SW480 (cell line): ENCODE data around the gene MTA1.

Experiments
- DNase-seq: peaks from one replicate; pipeline ENCODE4 v3.0.0-alpha.2; 2016; ENCODE audit warnings: low spot score

Gene MTA1

DNA sequence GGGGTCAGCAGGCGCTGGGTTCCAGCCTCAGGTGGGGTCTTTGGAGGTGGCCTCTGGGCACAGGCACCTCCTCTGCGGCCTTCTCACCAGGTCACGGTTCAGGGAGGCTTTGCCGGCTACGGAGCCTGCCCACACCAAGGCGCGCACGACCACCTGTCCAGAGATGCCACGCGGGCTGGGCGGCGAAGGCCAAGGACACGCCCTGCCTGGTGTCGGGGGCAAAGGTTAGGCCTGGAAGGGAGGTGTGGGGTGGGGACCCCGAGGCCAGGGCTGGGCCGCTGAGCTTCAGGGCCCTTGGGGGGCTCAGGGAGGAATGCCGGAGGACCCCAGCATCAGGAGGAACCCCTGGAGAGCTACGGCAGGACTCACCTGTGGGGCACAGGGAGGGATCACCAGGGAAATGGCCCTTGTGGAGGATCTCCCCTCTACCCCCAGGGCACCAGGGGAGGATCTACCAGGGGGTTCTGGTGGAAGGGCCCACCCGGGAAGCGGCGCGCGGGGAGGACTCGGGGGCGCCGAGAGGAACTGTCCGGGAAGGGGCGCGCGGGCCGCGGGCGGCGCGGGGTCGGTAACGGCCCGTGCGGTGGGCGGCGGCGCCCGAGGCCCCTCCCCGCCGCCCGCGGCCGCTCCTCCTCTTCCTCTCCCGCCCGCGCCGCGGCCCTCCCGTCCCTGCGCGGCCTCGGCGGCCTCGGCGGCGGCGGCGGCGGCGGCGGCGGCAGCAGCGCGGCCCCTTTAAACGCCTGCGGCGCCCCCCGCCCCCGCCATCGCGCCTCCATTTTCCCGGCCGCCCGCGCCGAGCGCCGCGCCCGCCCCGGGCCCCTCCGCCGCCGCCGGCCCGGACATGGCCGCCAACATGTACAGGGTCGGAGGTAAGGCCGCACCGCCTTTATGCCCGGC, at the start of gene MTA1:
Gene MTA1 (plus strand): TSS at position 633 of the 897 bp plus-strand sequence. CDS start 209 bp downstream, at position 842.
- DNase-seq = peak; percentile 28

DNA sequence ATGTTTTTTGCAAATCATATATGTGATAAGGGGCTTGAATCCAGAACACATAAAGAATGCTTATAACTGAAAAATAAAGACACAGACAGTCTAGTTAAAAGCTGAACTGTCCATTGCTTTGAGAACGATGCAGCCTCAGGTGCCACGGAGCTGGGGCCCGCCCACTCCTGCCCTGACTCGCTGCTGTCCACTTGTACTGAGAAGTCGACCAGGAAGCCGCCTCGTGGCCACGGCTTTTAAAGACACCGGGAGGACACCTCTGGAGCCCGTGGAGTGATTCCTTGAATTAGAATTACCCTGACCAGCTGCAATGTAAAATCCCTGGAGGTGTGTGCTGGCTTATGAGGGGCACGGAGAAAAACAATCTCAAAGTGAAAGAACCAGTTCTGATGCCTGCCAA, 45.2 kb upstream of the MTA1 start:
- DNase-seq = no peak

GRCh38 chr14:105375635-105376057, 44.0 kb upstream of the MTA1 start:
- DNase-seq = no peak

- no peak for DNase-seq
These were observed 42.8 kb upstream of the MTA1 start for GRCh38 chr14:105376521-105377440.

DNA sequence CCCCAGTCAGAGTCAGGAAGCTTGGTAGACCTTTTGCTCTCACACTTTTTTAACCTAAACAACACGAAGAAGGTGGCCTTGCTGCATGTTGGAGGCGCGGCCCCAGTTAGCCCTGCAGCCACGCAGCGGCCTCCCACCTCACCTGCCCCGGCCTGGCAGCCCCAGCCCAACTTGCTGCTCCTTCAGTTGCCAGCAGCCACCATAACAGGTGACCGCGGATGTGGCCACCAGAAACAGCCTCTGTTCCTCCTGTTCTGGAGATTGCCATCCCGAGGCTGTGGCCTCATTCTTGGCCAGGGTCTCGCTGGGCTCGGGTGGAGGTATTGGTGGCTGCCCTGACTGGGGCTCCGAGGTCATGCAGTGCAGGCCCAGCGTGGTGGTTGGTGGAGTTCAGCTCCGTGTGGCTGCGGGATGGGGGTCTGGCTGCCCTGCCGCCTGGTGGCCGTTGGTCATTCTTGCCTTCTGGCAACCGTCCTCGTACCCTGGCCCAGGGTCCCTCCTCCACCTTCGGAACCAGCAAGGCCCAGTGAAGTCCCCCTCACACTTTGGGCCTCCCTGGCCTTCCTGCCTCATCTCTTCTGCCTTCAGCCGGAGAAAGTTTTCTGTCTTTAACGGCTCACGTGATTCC, 42.0 kb upstream of the MTA1 start:
- DNase-seq = no peak

DNA sequence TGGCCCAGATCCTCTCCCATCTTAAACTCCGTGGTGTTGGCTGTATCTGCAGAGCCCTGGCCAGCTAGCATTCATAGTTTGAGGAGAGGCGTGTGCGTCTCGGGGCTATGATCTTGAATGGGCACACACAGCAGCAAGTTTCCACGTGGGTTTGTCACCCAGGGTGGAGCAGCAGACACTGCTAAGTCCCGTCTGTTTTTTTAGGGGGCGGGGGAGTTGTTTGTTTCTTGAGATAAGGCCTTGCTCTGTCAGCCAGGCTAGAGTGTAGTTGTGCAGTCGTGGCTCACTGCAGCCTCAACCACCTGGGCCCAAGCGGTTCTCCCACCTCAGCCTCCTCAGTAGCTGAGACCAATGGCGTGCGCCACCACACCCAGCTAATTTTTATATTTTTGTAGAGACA, 41.4 kb upstream of the MTA1 start:
- no peak for DNase-seq

GRCh38 chr14:105378873-105379685, 40.5 kb upstream of the MTA1 start:
- DNase-seq = no peak

- DNase-seq = no peak
These were observed 39.7 kb upstream of the MTA1 start for GRCh38 chr14:105379946-105380345.

GRCh38 chr14:105380756-105381155, 38.9 kb upstream of the MTA1 start:
- DNase-seq = no peak

- no peak for DNase-seq
These were observed 37.9 kb upstream of the MTA1 start for GRCh38 chr14:105381446-105382342.

DNA sequence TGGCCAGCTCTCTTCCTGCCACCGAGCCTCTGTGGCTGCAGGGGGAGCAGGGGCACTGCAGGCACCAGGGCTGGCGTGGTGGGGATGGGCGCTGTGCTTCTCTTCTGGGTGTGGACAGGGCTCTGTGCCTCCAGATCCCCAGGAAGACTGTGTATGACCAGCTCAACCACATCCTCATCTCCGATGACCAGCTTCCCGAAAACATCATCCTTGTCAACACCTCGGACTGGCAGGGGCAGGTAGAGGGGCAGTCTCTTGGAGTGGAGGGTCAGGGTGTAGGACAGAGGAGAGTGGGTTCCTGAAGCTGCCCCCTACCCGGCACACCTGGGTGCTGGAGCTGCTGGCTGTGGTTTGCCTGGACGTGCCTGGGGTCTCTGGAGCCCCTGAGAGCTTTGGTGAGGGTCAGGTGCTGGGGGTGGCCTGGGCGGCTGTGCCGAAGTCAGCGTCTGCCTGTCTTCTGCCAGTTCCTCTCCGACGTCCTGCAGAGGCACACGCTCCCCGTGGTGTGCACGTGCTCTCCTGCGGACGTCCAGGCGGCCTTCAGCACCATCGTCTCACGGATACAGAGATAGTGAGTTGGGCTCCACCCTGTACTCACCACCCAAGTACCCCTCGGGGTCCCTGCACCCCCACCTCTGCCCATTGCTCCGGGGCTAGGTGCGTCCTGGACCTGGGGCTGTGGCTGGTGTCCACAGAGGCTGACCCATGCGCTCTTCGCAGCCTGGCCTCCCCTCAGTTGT, 37.1 kb upstream of the MTA1 start:
- no peak for DNase-seq

- no peak for DNase-seq
These were observed 36.4 kb upstream of the MTA1 start for GRCh38 chr14:105383083-105383730.

- no peak for DNase-seq
These were observed 35.5 kb upstream of the MTA1 start for GRCh38 chr14:105384041-105384557.

GRCh38 chr14:105384605-105385321, 34.9 kb upstream of the MTA1 start:
- DNase-seq = no peak

GRCh38 chr14:105385322-105385637, 34.3 kb upstream of the MTA1 start:
- DNase-seq = no peak

DNA sequence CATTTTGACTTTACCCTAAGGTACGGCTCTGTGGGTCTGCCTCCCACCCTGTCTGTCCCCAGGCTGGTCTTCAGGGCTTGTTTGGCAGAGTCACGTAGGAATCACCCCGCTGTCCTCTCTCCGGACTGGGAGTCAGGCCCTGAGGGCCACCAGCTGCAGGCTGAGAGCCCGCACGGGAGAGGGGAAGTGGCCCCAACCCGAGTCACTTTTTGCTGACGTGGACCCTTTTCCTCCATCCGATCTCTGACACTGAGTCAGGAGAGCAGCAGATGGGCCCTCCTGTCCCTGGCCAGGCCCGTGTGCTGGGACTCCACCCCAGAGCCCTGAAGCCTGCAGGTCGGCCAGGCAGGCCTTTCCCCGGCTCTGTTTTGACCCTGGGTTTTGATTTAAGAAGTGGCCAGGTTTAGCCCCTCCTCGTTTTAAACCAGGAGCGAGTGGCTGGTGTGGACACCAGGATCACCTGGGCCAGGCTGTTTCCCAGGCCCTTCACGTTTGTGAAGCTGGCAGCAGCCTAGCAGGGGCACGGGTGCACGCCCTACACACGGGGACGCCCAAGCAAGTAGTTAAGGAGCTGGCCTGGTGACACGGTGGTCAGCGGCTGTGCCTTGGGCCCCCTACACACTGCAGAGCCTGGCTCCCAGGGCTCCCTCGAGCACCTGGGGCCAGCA, 33.8 kb upstream of the MTA1 start:
- no peak for DNase-seq

GRCh38 chr14:105386581-105387529, 32.8 kb upstream of the MTA1 start:
- DNase-seq = no peak
